Heart right ventricle (tissue), 16 donors: ENCODE measurements around the gene GLCE. TPM values are rescaled to one million over a fixed set of nuclear protein-coding genes. Genes with fewer than 3 reads are reported as not detected.

Source experiments
- ATAC-seq, 8 donors: fragments of 200-7000 bp; cut with Tn5 transposase; one replicate each; pipeline ENCODE4 v1.9.1; 2020; ENCODE audit warnings: mild to moderate bottlenecking in 8 of 8, moderate library complexity in 8 of 8, moderate number of reproducible peaks in 1 of 8
- DNase-seq, 2 donors: peaks; one replicate each; pipeline ENCODE4 v3.0.0-alpha.2; 2020
- H3K27ac ChIP-seq, 10 donors: fragments of 200-600 bp; sonication (generic) in 2 of 10; one replicate each; pipeline versions ENCODE4 v1.5.0 to v1.8.0; 2020 to 2022; ENCODE audit warnings: mild to moderate bottlenecking in 3 of 10
- H3K27me3 ChIP-seq, 7 donors: fragments of 200-600 bp; one replicate each; pipeline ENCODE4 v1.8.0; 2021 to 2022; ENCODE audit warnings: mild to moderate bottlenecking in 2 of 7
- H3K36me3 ChIP-seq, 9 donors: fragments of 200-600 bp; sonication (generic) in 1 of 9; one replicate each; pipeline versions ENCODE4 v1.5.0 to v1.8.0; 2020 to 2022; ENCODE audit warnings: mild to moderate bottlenecking in 2 of 9
- H3K4me1 ChIP-seq, 9 donors: fragments of 200-600 bp; sonication (generic) in 1 of 9; one replicate each; pipeline versions ENCODE4 v1.5.0 to v1.8.0; 2020 to 2022; ENCODE audit warnings: mild to moderate bottlenecking in 4 of 9
- H3K4me3 ChIP-seq, 10 donors: fragments of 200-600 bp; sonication (generic) in 2 of 10; one replicate each; pipeline versions ENCODE4 v1.5.0 to v1.8.0; 2020 to 2022; ENCODE audit warnings: mild to moderate bottlenecking in 7 of 10, moderate library complexity in 2 of 10
- H3K9me3 ChIP-seq, 11 donors: fragments of 200-600 bp in 10 of 11; sonication (generic) in 2 of 11; one replicate each; pipeline versions ENCODE4 v1.5.0 to v1.8.0; 2013 to 2022; ENCODE audit warnings: mild to moderate bottlenecking in 2 of 11, control low read depth in 1 of 11, moderate library complexity in 1 of 11
- CTCF ChIP-seq, 9 donors: fragments of 200-600 bp; sonication (generic) in 2 of 9; IDR thresholded peaks; one replicate each; pipeline versions ENCODE4 v1.5.0 to v1.8.0; 2021 to 2022; ENCODE audit warnings: antibody characterized with exemption in 9 of 9, mild to moderate bottlenecking in 5 of 9, moderate library complexity in 1 of 9
- WGBS, 2 donors: extraction: QIAGEN DNeasy Blood & Tissue Kit; methylation state at CpG; one replicate each; pipeline ENCODE4 v1.1.7; 2013; ENCODE audit warnings: inconsistent platforms in 1 of 2; 5-methylcytosine and 5-hydroxymethylcytosine counted together
- intact Hi-C, 10 donors: fragments of 100-400 bp; cut with DNase I; formaldehyde crosslinking; loops; one replicate each; pipeline versions ENCODE4 v1.11.1 to v1.14.2; 2022
- polyA plus RNA-seq, 2 donors: library from polyadenylated mRNA; stranded (reverse); fragments of 200-250 nt; gene quantifications; one replicate each; pipeline ENCODE4 v1.2.3, GENCODE V29; 2013
- total RNA-seq, 10 donors: library from RNA; stranded (reverse); fragmentation: NEBNext Ultra II Directional in 3 of 10; extraction: Animal tissue kit (Norgen Biotek cat#: 25700) in 3 of 10; gene quantifications; one replicate each; pipeline versions ENCODE4 v1.2.1 to v1.2.4, GENCODE V29; 2021 to 2023
- donor health status: Arrhythmogenic right ventricular cardiomyopathy.
- donor health status: ischemic (EF 13 %, LVEDD 7.1; RV severe dilation, severe dysfunction).
- donor health status: healthy with polysubstance abuse.
- donor health status: DM: no; HTN: yes; CAD: no.
- donor health status: DM: no; HTN: no; CAD: no.
- donor health status: ischemic (EF 25% LVEDD 6.9; RV normal size, moderate dysfunction).
- donor health status: ischemic (EF 25% LVEDD 5.7; RV mildly dilated, moderate dysfunction).
- donor health status: healthy.
- donor health status: DM: yes; HTN: yes; CAD: no.
- donor health status: Ischemic cardiomyopathy.
- donor health status: ischemic (EF 35%, LVEDD 5.7; RV mildly dilated, moderate dysfunction).
- donor health status: nonischemic (EF 11% LVEDD 7.7; RV severe dilation, severe dysfunction).
- donor health status: DM: yes; HTN: yes; CAD: no.
- donor health status: PGD.
- donor health status: ischemic (EF 29% LVEDD 5.4; RV normal size, mild dysfunction).
- donor health status: nonischemic (EF 23%, LVEDD 6.1; RV moderate dilation, normal function).

Gene GLCE
- total and polyA plus RNA-seq, 12 donors, result 5.4 to 13.3 (median 7.5) TPM

DNA sequence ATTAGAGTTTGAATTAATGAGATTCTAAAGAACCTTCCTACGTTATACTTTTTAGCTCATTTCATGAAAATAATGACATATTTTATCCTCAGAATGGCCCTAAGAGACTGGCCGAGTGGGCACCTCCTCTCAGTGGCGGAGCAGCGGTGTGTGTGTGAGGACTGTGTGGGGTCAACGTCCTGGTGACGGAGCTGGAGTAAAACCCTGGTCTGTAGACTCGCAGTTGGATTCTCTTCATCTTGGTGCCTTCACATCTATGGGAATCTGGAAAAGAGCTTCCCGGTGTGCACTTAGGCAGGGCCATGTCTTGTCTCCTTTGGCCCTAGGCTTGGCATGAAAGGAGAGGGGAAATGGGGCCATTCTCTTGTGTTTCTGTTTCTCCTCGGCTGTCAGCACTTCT lies 116.9 kb downstream of the GLCE start:
- Histone ChIP-seq H3K4me3 (no peak overlapping the region), H3K4me1 (peaks cover 0 to 11% (median 3%) of the 10 kb centered on the region in 9 donors), H3K9me3 (no peaks in the 10 kb centered on the region), H3K27me3 (no peaks in the 10 kb centered on the region), H3K36me3 (no peaks in the 10 kb centered on the region), H3K27ac (no peak overlapping the region)
- ATAC-seq, result no peak
- TF ChIP-seq CTCF (IDR thresholded peaks at IDR 0.05), result no peak
- intact Hi-C loops, result loop anchor here in 2 of 10 donors (10.0 kb wide), 1 partner anchor 117 kb away; no protein-coding TSS in a partner anchor
- DNase-seq, result no peak
- WGBS, 2 donors, result 81 to 82% methylated on average over 9 of the region's 9 CpGs

DNA sequence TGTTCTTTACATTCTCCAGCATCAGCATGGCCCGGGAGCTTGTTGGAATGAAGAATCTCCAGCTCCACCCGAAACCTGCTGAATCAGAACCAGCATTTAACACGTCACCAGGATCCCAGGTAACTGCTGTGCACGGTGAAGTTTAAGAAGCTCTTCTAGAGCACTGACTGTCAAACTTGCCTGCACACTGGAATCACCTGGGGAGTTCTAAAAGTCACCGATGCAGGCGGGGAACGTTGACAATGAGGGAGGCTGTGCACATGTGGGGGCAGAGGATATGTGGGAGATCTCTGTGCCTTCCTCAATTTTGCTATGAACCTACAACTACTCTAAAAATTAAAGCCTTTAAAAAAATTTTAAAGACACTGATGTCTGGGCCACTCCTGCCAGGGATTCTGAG lies 119.2 kb downstream of the GLCE start:
- Histone ChIP-seq H3K9me3 (no peaks in the 10 kb centered on the region), H3K4me3 (no peak overlapping the region), H3K27me3 (no peaks in the 10 kb centered on the region), H3K4me1 (peaks cover 0 to 11% (median 3%) of the 10 kb centered on the region in 9 donors), H3K36me3 (no peaks in the 10 kb centered on the region), H3K27ac (no peak overlapping the region)
- no peak for ATAC-seq
- TF ChIP-seq CTCF (IDR thresholded peaks at IDR 0.05), result no peak
- 92 to 93% methylated on average over 7 of the region's 7 CpGs for WGBS, 2 donors
- intact Hi-C loops, result loop anchor here in 2 of 10 donors (10.0 kb wide), 1 partner anchor 115 kb away; no protein-coding TSS in a partner anchor
- DNase-seq, result no peak

DNA sequence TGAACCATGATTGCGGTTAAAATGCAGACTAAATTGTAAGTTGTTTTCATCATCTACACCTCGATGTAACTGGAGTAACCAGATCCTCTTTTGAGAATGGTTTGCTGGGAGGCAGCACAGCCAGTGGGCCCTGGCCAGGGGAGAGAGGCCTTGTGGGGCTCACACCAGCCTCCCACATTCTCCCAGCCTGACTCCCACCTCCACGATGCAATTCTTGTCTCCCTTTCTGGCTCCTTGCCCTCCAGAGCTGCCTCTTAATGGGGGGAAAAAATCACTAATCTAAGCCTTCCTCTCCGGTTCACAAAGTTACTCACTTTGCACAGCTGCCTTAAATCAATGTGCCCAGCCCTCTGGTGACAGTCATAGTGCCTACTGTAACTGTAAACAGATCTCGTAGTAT lies 120.3 kb downstream of the GLCE start:
- Histone ChIP-seq H3K27me3 (no peaks in the 10 kb centered on the region), H3K4me1 (peaks cover 0 to 3% (median 0%) of the 10 kb centered on the region in 9 donors), H3K27ac (no peak overlapping the region), H3K4me3 (no peak overlapping the region), H3K36me3 (no peaks in the 10 kb centered on the region), H3K9me3 (no peaks in the 10 kb centered on the region)
- WGBS, 2 donors, result 62 to 68% methylated on average over 5 of the region's 5 CpGs
- ATAC-seq (no peak), DNase-seq (no peak)
- intact Hi-C loops, result no loop called here
- no peak for TF ChIP-seq CTCF (IDR thresholded peaks at IDR 0.05)

- DNase-seq (no peak), ATAC-seq (no peak)
- Histone ChIP-seq H3K9me3 (no peaks in the 10 kb centered on the region), H3K4me3 (no peak overlapping the region), H3K27ac (no peak overlapping the region), H3K4me1 (no peaks in the 10 kb centered on the region), H3K27me3 (no peaks in the 10 kb centered on the region), H3K36me3 (no peaks in the 10 kb centered on the region)
- intact Hi-C loops, result no loop called here
- WGBS, 2 donors, result 86 to 93% methylated on average over 9 of the region's 9 CpGs
- no peak for TF ChIP-seq CTCF (IDR thresholded peaks at IDR 0.05)
Observed at GRCh38 chr15:69282104-69282743, 121.8 kb downstream of the GLCE start.
